HepG2 (cell line): ENCODE data around the gene MMP19.

ENCODE experiments used
- EP300 ChIP-seq, 3 experiments: sonication (generic) in 1 of 3; formaldehyde crosslinking in 1 of 3; IDR thresholded peaks; 2 replicates each; pipeline versions ENCODE4 v1.5.1 to v1.6.1; 2011 to 2020; ENCODE audit warnings: low read depth in 2 of 3, low read length in 2 of 3, borderline replicate concordance in 1 of 3, improper control_type of control experiment in 1 of 3, mild to moderate bottlenecking in 1 of 3, missing genetic modification reagents in 1 of 3, moderate library complexity in 1 of 3
- HDAC2 ChIP-seq: sonication (generic); formaldehyde crosslinking; IDR thresholded peaks from 2 replicates; pipeline ENCODE4 v1.4.0; 2020; ENCODE audit warnings: missing genetic modification reagents
- PCBP1 ChIP-seq: fragments of 200-400 bp; formaldehyde crosslinking; IDR thresholded peaks from 2 replicates; pipeline ENCODE4 v1.6.1; 2017; ENCODE audit warnings: mild to moderate bottlenecking, low read depth, low read length, borderline replicate concordance
- STAT5B ChIP-seq: sonication (generic); formaldehyde crosslinking; IDR thresholded peaks from 2 replicates; pipeline ENCODE4 v1.4.0; 2020; ENCODE audit warnings: missing genetic modification reagents
- ZNF230 ChIP-seq: sonication (generic); formaldehyde crosslinking; IDR thresholded peaks from 2 replicates; pipeline ENCODE4 v1.4.0; 2020; ENCODE audit warnings: mild to moderate bottlenecking, missing genetic modification reagents
- ZNF883 ChIP-seq: sonication (generic); formaldehyde crosslinking; IDR thresholded peaks from 2 replicates; pipeline ENCODE4 v1.5.1; 2020; ENCODE audit warnings: mild to moderate bottlenecking, missing genetic modification reagents; ENCODE audit errors: not compliant biosample characterization
- TF ChIP-seq, protein P1 (sequence below), 2 experiments: sonication (generic) in 1 of 2; formaldehyde crosslinking in 1 of 2; IDR thresholded peaks; 2 replicates each; pipeline versions ENCODE4 v1.4.0 to v1.6.1; 2018 to 2020; ENCODE audit warnings: missing genetic modification reagents in 2 of 2, borderline replicate concordance in 1 of 2, low read depth in 1 of 2, mild to moderate bottlenecking in 1 of 2, missing biosample characterization in 1 of 2
- TF ChIP-seq, protein P2 (sequence below): sonication (generic); formaldehyde crosslinking; IDR thresholded peaks from 2 replicates; pipeline ENCODE4 v1.5.0; 2020; ENCODE audit warnings: mild to moderate bottlenecking, missing genetic modification reagents, moderate library complexity
- TF ChIP-seq, protein P3 (sequence below): IDR thresholded peaks from 2 replicates; pipeline ENCODE4 v1.6.1; 2016; ENCODE audit warnings: mild to moderate bottlenecking, missing biosample characterization, missing genetic modification reagents
- TF ChIP-seq, protein P4 (sequence below), 2 experiments: IDR thresholded peaks; 2 replicates each; pipeline ENCODE4 v1.6.1; 2011 to 2012; ENCODE audit warnings: low read length in 2 of 2, borderline replicate concordance in 1 of 2, low read depth in 1 of 2, mild to moderate bottlenecking in 1 of 2, moderate library complexity in 1 of 2
- TF ChIP-seq, protein P5 (sequence below): sonication (generic); formaldehyde crosslinking; IDR thresholded peaks from 2 replicates; pipeline ENCODE4 v1.8.1; 2023; ENCODE audit warnings: mild to moderate bottlenecking, missing genetic modification reagents, borderline replicate concordance

DNA sequence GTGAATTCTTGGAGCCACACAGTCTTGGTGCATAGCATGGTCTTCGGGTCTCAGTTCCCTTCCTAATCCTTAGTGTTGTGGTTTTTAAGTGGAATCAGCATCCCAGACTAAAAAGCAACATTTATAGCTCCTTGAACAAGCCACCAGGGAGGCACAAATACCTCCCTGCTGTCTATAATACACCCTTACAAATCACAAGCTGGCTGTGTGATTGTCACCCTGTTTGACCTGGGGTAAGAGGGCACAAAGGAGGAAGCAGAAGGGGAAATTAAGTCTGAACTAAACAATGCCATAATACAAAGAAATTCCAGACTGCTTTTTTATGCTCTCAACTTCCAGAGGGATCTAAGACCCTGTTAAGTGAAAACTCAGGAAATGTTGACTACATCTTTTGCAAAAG lies 7.7 kb upstream of the MMP19 start:
- TF ChIP-seq EP300 (IDR thresholded peaks at IDR 0.05; ENCODE audit: low read depth in 2 of 2, low read length in 2 of 2) (no peak), EP300 (CRISPR knock-in tag; IDR thresholded peaks at IDR 0.05; ENCODE audit: borderline replicate concordance) (no peak), HDAC2 (CRISPR knock-in tag) (no peak), PCBP1 (no peak), ZNF883 (no peak), STAT5B (CRISPR knock-in tag) (no peak), ZNF230 (CRISPR knock-in tag) (no peak)
- TF ChIP-seq, protein P1, sequence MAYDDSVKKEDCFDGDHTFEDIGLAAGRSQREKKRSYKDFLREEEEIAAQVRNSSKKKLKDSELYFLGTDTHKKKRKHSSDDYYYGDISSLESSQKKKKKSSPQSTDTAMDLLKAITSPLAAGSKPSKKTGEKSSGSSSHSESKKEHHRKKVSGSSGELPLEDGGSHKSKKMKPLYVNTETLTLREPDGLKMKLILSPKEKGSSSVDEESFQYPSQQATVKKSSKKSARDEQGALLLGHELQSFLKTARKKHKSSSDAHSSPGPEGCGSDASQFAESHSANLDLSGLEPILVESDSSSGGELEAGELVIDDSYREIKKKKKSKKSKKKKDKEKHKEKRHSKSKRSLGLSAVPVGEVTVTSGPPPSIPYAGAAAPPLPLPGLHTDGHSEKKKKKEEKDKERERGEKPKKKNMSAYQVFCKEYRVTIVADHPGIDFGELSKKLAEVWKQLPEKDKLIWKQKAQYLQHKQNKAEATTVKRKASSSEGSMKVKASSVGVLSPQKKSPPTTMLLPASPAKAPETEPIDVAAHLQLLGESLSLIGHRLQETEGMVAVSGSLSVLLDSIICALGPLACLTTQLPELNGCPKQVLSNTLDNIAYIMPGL (CRISPR knock-in tag; IDR thresholded peaks at IDR 0.05; ENCODE audit: borderline replicate concordance in 1 of 2, low read depth in 1 of 2): no peak
- TF ChIP-seq, protein P2, sequence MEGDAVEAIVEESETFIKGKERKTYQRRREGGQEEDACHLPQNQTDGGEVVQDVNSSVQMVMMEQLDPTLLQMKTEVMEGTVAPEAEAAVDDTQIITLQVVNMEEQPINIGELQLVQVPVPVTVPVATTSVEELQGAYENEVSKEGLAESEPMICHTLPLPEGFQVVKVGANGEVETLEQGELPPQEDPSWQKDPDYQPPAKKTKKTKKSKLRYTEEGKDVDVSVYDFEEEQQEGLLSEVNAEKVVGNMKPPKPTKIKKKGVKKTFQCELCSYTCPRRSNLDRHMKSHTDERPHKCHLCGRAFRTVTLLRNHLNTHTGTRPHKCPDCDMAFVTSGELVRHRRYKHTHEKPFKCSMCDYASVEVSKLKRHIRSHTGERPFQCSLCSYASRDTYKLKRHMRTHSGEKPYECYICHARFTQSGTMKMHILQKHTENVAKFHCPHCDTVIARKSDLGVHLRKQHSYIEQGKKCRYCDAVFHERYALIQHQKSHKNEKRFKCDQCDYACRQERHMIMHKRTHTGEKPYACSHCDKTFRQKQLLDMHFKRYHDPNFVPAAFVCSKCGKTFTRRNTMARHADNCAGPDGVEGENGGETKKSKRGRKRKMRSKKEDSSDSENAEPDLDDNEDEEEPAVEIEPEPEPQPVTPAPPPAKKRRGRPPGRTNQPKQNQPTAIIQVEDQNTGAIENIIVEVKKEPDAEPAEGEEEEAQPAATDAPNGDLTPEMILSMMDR (CRISPR knock-in tag): no peak
- TF ChIP-seq, protein P3, sequence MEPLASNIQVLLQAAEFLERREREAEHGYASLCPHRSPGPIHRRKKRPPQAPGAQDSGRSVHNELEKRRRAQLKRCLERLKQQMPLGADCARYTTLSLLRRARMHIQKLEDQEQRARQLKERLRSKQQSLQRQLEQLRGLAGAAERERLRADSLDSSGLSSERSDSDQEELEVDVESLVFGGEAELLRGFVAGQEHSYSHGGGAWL (CRISPR knock-in tag): no peak
- TF ChIP-seq, protein P4, sequence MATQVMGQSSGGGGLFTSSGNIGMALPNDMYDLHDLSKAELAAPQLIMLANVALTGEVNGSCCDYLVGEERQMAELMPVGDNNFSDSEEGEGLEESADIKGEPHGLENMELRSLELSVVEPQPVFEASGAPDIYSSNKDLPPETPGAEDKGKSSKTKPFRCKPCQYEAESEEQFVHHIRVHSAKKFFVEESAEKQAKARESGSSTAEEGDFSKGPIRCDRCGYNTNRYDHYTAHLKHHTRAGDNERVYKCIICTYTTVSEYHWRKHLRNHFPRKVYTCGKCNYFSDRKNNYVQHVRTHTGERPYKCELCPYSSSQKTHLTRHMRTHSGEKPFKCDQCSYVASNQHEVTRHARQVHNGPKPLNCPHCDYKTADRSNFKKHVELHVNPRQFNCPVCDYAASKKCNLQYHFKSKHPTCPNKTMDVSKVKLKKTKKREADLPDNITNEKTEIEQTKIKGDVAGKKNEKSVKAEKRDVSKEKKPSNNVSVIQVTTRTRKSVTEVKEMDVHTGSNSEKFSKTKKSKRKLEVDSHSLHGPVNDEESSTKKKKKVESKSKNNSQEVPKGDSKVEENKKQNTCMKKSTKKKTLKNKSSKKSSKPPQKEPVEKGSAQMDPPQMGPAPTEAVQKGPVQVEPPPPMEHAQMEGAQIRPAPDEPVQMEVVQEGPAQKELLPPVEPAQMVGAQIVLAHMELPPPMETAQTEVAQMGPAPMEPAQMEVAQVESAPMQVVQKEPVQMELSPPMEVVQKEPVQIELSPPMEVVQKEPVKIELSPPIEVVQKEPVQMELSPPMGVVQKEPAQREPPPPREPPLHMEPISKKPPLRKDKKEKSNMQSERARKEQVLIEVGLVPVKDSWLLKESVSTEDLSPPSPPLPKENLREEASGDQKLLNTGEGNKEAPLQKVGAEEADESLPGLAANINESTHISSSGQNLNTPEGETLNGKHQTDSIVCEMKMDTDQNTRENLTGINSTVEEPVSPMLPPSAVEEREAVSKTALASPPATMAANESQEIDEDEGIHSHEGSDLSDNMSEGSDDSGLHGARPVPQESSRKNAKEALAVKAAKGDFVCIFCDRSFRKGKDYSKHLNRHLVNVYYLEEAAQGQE (IDR thresholded peaks at IDR 0.05; ENCODE audit: borderline replicate concordance in 1 of 2, low read depth in 1 of 2, low read length in 2 of 2): no peak
- TF ChIP-seq, protein P5, sequence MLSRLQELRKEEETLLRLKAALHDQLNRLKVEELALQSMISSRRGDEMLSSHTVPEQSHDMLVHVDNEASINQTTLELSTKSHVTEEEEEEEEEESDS (CRISPR knock-in tag): no peak
